Smooth muscle cell (in vitro differentiated cells): ENCODE data around the gene UTP18. TPM values are rescaled to one million over a fixed set of nuclear protein-coding genes. Genes with fewer than 3 reads are reported as not detected.
"Not testable (repeated sequence)": the region's sequence is repeated elsewhere in the genome, so short reads cannot be mapped to it uniquely, and the experiment has no call there.

Experiments
- DNase-seq: peaks from one replicate; lab custom pipeline; 2025; ENCODE audit not compliant: unreplicated experiment; lab: John Stamatoyannopoulos, UW
- H2AFZ ChIP-seq: fragments of 200-600 bp; sonication (generic); 2 replicates; pipeline ENCODE4 v1.6.0; 2016; ENCODE audit warnings: antibody characterized with exemption, low read depth, mild to moderate bottlenecking
- H3F3A ChIP-seq: fragments of 200-600 bp; sonication (generic); 2 replicates; pipeline ENCODE4 v1.6.0; 2017; ENCODE audit warnings: antibody characterized with exemption, low read depth
- H3K27ac ChIP-seq: fragments of 200-600 bp; sonication (generic); 2 replicates; pipeline ENCODE4 v1.5.1; 2016; ENCODE audit warnings: low read depth, mild to moderate bottlenecking
- H3K27me3 ChIP-seq: fragments of 200-600 bp; sonication (generic); 2 replicates; pipeline ENCODE4 v1.6.1; 2016; ENCODE audit warnings: low read depth, mild to moderate bottlenecking
- H3K36me3 ChIP-seq: fragments of 200-600 bp; sonication (generic); 2 replicates; pipeline ENCODE4 v1.5.1; 2016; ENCODE audit warnings: low read depth
- H3K4me1 ChIP-seq: fragments of 200-600 bp; sonication (generic); 2 replicates; pipeline ENCODE4 v1.5.1; 2016; ENCODE audit warnings: low read depth
- H3K4me2 ChIP-seq: fragments of 200-600 bp; sonication (generic); 2 replicates; pipeline ENCODE4 v1.6.0; 2016; ENCODE audit warnings: mild to moderate bottlenecking
- H3K4me3 ChIP-seq: fragments of 200-600 bp; sonication (generic); 2 replicates; pipeline ENCODE4 v1.5.1; 2016; ENCODE audit warnings: mild to moderate bottlenecking
- H3K79me2 ChIP-seq: fragments of 200-600 bp; sonication (generic); 2 replicates; pipeline ENCODE4 v1.6.0; 2016; ENCODE audit warnings: low read depth, mild to moderate bottlenecking
- H3K9ac ChIP-seq: fragments of 200-600 bp; sonication (generic); 2 replicates; pipeline ENCODE4 v1.6.0; 2016; ENCODE audit warnings: low read depth
- H3K9me3 ChIP-seq: fragments of 200-600 bp; sonication (generic); replicated peaks from 2 replicates; pipeline ENCODE4 v1.5.1; 2016; ENCODE audit warnings: low read depth
- H4K20me1 ChIP-seq: fragments of 200-600 bp; sonication (generic); 2 replicates; pipeline ENCODE4 v1.6.0; 2016; ENCODE audit warnings: low read depth
- WGBS: methylation state at CpG from one replicate; pipeline ENCODE4 v1.1.7; 2016; ENCODE audit warnings: low lambda C conversion rate; 5-methylcytosine and 5-hydroxymethylcytosine counted together
- polyA plus RNA-seq: library from polyadenylated mRNA; unstranded; fragments of >200 nt; fragmentation: Nextera tagmentation; extraction: Ambion mirVana; gene quantifications from 2 replicates; pipeline ENCODE4 v1.2.1, GENCODE V29; 2016
- total RNA-seq: library from RNA; depleted of rRNA; stranded (reverse); fragments of >200 nt; gene quantifications from 2 replicates; pipeline ENCODE4 v1.2.3, GENCODE V29; 2014
- TF ChIP-seq, protein P1 (sequence below): fragments of 200-600 bp; sonication (generic); IDR thresholded peaks from 2 replicates; pipeline ENCODE4 v1.5.1; 2017; ENCODE audit warnings: borderline replicate concordance, mild to moderate bottlenecking, antibody characterized with exemption; ENCODE audit not compliant: insufficient read depth, poor library complexity, severe bottlenecking

The UTP18 gene
- total and polyA plus RNA-seq, 2 experiments from 2014 or later = 31.7 to 42.1 TPM

GRCh38 chr17:51325471-51325870 lies 65.1 kb downstream of the UTP18 start:
- H3K4me2 ChIP-seq = no peak overlapping the region
- H3F3A ChIP-seq = no peaks in the 10 kb centered on the region
- WGBS = 85% methylated on average over 7 of the region's 7 CpGs
- H3K4me1 ChIP-seq = no peaks in the 10 kb centered on the region
- H3K4me3 ChIP-seq = no peak overlapping the region
- TF ChIP-seq, protein P1, sequence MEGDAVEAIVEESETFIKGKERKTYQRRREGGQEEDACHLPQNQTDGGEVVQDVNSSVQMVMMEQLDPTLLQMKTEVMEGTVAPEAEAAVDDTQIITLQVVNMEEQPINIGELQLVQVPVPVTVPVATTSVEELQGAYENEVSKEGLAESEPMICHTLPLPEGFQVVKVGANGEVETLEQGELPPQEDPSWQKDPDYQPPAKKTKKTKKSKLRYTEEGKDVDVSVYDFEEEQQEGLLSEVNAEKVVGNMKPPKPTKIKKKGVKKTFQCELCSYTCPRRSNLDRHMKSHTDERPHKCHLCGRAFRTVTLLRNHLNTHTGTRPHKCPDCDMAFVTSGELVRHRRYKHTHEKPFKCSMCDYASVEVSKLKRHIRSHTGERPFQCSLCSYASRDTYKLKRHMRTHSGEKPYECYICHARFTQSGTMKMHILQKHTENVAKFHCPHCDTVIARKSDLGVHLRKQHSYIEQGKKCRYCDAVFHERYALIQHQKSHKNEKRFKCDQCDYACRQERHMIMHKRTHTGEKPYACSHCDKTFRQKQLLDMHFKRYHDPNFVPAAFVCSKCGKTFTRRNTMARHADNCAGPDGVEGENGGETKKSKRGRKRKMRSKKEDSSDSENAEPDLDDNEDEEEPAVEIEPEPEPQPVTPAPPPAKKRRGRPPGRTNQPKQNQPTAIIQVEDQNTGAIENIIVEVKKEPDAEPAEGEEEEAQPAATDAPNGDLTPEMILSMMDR = no peak
- H3K27me3 ChIP-seq = no peaks in the 10 kb centered on the region
- H3K27ac ChIP-seq = no peak overlapping the region
- no peaks in the 10 kb centered on the region for H3K9me3 ChIP-seq
- H3K79me2 ChIP-seq = no peaks in the 10 kb centered on the region
- no peaks in the 10 kb centered on the region for H4K20me1 ChIP-seq
- no peak overlapping the region for H2AFZ ChIP-seq
- no peak for DNase-seq
- no peaks in the 10 kb centered on the region for H3K36me3 ChIP-seq
- H3K9ac ChIP-seq = no peak overlapping the region

GRCh38 chr17:51330861-51331503 lies 70.6 kb downstream of the UTP18 start:
- H3K79me2 ChIP-seq, H3K9ac ChIP-seq, H4K20me1 ChIP-seq, DNase-seq, H3K27ac ChIP-seq, H3K9me3 ChIP-seq, H3K4me3 ChIP-seq, H2AFZ ChIP-seq, H3F3A ChIP-seq, H3K4me1 ChIP-seq, H3K36me3 ChIP-seq, H3K4me2 ChIP-seq, H3K27me3 ChIP-seq: not testable (repeated sequence)
- WGBS = 41% methylated on average over 7 of the region's 7 CpGs

DNA sequence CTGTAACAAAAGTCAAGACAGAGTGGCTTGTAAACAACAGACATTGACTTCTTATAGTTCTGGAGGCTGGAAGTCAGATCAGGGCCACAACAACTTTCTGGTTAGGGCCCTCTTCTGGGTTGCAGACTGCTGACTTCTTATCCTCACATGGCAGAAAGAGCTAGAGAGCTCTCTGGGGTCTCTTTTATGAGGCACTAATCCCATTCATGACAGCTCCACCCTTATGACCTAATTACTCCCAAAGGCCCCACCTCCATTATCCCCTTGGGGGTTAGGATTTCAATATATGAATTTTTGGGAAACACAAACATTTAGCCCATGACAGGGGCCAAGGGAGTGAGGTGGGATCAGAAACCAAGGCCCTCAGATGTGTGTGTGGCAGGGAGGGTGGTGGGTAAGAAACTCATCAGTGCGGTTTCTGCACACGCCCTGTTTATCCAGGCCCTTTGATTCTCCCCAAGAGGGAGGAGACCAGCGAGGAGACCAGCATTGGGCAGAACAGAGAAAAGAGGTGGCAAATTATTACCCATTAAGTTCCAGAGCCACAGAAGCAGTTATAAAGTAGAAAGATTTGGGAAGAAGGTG lies 74.8 kb downstream of the UTP18 start:
- H3K9ac ChIP-seq = no peak overlapping the region
- H3F3A ChIP-seq = no peaks in the 10 kb centered on the region
- H3K4me1 ChIP-seq = no peaks in the 10 kb centered on the region
- H3K36me3 ChIP-seq = no peaks in the 10 kb centered on the region
- H3K9me3 ChIP-seq = no peaks in the 10 kb centered on the region
- no peak overlapping the region for H3K4me2 ChIP-seq
- H3K79me2 ChIP-seq = no peaks in the 10 kb centered on the region
- DNase-seq = no peak
- TF ChIP-seq, protein P1 = no peak
- 85% methylated on average over 3 of the region's 3 CpGs for WGBS
- no peak overlapping the region for H3K4me3 ChIP-seq
- H4K20me1 ChIP-seq = no peaks in the 10 kb centered on the region
- H3K27ac ChIP-seq = no peak overlapping the region
- H2AFZ ChIP-seq = no peak overlapping the region
- H3K27me3 ChIP-seq = no peaks in the 10 kb centered on the region

GRCh38 chr17:51335883-51336822 lies 75.8 kb downstream of the UTP18 start:
- Histone ChIP-seq H3K36me3 (no peaks in the 10 kb centered on the region), H3K4me1 (no peaks in the 10 kb centered on the region), H3K9me3 (no peaks in the 10 kb centered on the region), H3F3A (no peaks in the 10 kb centered on the region), H3K4me3 (no peak overlapping the region), H2AFZ (no peak overlapping the region), H3K79me2 (no peaks in the 10 kb centered on the region), H3K9ac (no peak overlapping the region), H3K27ac (no peak overlapping the region), H4K20me1 (no peaks in the 10 kb centered on the region), H3K4me2 (no peak overlapping the region), H3K27me3 (peaks cover 4% of the 10 kb centered on the region)
- TF ChIP-seq, protein P1 = no peak
- DNase-seq = no peak
- 88% methylated on average over 5 of the region's 5 CpGs for WGBS
